GM18870 (cell line): Measurements from ENCODE around the gene ARHGAP40.

Source experiments
- ATAC-seq: cut with Tn5 transposase; IDR thresholded peaks from one replicate; pipeline ENCODE4 v1.9.1; 2021; ENCODE audit warnings: moderate library complexity; ENCODE audit not compliant: unreplicated experiment

ARHGAP40 gene

DNA sequence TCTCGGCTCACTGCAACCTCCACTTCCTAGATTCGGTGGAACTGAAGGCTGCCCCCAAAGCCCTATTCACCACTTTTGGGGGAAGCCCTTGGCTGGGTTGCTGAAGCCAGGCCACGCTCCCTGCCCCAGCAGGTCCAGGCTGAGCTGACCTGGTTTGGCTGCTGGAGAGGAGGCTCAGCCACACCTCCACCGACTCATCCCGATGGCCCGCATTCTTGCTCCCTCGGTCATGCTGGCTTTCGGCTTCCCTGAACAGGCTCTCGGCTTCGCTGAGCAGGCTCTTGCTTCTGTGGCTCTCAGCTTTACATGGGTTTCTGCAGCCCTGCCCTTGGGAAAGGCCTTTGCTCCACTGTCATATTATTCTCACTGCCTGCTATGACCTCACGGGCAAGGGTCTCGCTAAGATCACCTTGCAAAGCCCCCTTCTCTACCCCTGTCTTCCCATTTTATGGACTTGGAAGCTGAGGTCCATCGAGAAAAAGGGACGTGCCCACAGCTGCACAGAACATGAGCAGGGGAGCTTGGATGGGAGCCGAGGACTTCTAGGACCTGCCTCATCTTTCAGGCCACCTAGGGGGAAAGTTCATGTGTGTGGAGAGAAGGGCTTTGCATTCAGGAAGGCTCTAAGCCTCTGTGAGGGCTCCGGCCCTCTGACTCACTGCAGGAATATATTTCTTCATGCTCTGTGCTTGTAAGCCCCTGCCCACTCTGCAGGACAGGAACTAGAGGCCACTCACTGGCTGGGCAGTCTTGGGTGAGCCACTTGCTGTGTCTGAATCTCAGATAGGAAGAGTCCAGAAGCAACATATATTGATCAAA lies 15.6 kb downstream of the ARHGAP40 start:
- no peak for ATAC-seq

DNA sequence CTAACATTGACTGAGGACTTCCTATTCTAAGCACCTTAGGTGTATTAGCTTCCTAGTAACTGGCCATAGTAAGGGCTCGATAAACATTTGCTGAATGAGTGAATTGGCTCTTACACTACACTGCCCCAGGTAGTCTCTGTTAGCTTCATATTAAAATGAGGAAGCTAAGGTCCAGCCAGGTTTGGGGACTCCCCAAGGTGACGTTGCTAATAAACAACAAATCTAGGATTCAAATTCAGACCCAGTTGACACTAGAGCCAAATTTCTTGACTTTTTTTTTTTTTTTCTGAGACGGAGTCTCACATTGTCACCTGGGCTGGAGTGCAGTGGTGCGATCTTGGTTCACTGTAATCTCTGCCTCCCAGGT lies 16.2 kb downstream of the ARHGAP40 start:
- no peak for ATAC-seq

DNA sequence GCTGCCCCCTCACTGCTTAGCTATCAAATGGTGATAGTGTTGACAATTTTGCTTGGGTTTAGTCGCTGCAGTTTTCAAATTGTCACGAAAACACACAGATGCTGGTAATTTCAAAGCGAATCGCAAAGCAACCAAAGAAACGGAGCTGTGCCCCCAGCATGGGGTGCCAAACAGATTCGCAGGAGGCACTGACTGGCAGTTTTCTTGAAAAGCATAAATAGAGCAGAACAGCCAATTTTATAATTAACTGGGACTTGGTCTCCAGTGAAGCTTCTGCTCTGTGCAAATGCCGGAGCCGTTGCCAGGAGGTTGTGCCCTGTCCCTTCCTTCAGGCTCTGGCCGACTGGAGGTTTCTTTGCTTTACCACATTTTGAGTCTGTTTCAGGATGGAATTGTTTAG lies 18.8 kb downstream of the ARHGAP40 start:
- no peak for ATAC-seq

DNA sequence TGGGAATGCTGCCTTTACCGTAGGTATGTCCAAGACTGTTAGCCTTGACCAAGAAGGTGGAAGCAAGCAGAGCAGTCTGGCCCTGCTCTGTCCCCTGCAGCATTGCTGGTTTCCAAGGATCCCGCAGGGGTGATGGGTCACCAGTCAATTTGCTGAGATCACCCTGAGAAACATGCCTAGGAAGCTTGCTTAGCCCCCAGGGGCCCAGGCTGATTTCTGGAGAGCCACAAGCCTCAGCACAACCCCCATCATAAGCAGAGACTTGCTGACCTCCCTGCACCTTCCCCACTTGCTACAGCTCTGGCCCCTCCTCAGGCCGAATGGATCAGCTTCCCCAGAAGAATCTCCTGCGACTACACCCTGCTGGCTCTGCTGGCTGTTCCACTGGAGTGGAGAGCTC lies 21.5 kb downstream of the ARHGAP40 start:
- no peak for ATAC-seq

DNA sequence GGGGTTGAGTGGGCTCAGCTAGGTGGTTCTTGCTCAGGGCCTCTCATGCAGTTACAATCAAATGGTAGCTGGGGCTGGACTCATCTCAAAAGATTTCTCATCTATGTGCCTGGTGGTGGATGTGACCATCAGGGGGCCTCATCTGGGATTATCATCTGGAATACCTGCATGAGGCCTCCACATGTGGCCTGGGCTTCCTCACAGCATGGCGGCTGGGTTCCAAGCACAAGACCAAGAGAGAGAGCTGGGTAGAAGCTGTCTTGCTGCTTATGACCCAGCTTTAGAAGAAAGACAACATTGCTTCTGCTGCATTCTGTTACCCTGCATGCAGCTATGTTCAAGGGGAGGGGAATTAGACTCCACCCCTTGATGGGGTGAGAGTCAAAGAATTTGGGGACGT lies 22.5 kb downstream of the ARHGAP40 start:
- ATAC-seq = no peak

DNA sequence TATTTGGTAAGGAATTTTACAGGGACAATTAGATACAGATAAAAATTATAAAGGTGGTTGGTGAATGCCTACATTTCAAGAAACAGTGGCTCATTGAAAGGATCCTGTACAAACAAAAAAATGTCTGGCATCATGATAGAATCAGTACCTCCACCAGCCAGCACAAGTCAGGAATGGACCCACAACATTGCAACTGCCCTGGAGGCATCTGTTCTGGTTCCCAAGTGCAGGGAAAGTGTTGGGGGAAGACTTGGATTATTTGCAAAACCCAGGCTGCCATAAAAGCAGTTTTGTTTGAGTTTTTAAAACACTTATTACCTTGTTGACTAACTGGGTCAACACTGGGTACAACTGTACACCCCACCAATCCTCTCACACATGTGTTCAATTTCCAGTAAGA lies 24.3 kb downstream of the ARHGAP40 start:
- ATAC-seq = no peak

DNA sequence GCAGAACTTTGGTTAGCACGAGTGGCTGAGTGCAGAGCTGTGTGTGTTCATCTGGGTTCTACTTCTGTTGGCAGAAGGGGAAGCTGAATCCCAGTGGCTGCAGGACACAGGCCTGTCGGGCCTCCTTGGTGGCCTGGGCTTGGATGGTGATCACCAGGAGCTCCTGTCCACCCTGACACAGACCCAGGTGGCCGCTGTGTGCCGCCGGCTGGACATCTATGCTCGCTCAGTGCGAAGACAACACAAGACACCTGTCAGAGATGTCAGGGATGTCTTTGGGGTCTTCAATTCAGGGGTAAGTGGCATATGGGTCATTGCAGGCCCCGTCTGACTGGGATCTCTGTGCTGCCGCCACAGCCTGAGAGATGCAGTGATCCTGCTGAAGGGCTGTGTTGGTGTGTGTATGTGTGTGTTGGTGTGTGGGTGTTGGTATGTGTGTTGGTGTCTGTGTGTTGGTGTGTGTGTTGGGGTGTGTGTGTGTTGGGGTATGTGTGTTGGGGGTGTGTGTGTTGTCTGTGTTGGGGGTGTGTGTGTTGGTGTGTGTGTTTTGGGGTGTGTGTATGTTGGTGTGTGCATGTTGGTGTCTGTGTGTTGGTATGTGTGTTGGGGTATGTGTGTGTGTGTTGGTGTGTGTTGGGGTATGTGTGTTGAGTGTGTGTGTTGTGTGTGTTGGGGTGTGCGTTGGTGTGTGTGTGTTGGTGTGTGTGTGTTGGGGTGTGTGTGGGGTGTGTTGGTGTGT lies 25.5 kb downstream of the ARHGAP40 start:
- no peak for ATAC-seq

DNA sequence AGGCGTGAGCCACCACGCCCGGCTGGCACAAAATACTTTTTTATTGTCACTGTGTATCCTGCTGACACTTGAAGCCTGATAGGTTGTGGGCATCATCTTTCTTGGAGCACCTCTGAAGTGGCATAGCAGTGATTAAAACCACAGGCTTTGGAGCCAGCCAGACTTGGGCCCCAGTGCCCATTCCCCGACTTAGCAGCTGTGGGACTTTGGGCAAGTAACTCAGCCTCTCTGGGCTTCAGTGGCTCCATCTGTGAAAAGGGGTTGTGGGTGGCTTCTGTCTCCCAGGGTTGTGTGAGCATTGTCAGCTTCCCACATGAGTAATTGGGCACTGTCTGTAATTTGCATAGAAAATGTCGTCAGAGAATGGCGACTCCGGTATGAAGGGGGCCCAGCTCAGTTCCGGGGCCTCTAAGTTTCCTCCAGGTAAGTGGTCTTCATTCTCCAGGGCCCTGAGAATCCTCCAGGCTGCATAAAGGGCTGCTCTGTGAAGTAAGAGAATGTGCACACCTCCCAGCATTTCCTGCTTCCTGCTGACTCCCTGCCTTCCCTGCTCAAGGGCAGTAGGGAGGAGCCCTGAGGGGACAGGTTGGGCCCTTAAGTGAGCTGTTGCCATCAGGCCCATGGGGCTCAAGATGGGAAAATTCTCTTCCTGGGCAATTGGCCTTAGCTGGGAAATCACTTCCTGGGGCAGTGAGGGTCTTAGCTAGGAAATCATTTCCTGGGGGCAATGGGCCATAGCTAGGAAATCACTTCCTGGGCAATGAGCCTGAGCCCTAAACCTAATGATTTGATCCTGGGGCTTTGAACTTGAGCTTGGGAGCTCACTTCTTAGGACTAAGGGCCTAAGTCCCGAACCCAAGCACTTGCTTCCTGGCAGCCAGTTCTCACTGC lies 27.2 kb downstream of the ARHGAP40 start:
- ATAC-seq = no peak

DNA sequence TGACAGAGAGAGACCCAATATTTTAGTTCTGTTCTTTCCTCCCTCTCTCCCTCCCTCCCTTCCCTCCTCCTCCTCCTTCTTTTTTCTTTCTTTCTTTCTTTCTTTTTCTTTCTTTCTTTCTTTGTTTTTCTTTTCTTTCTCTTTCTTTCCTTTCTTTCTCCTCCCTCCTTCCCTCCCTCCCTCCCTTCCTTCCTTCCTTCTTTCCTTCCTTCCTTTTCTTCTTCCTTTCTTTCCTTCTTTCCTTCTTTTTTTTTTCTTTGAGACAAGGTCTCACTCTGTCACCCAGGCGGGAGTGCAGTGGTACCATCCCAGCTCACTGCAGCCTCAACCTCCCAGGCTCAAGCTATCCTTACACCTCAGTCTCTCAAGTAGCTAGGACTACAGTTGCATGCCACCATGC lies 28.4 kb downstream of the ARHGAP40 start:
- ATAC-seq = no peak

DNA sequence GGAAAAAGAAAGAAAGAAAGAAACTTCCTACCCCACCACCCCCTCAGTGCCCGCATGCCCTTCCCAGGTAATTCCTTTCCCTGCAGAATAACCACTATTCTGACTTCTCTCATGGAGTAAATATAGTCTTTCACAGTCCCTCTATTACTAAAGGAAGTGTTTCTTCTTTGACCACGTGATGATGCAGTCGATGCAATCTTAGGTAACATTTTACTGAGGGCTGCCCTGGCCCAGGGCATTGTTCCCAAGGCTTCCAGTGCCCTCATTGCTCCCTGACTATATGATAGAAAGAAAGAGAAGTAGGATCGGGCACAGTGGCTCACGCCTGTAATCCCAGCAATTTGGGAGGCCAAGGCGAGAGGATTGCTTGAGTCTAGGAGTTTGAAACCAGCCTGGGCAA lies 29.1 kb downstream of the ARHGAP40 start:
- ATAC-seq = no peak

DNA sequence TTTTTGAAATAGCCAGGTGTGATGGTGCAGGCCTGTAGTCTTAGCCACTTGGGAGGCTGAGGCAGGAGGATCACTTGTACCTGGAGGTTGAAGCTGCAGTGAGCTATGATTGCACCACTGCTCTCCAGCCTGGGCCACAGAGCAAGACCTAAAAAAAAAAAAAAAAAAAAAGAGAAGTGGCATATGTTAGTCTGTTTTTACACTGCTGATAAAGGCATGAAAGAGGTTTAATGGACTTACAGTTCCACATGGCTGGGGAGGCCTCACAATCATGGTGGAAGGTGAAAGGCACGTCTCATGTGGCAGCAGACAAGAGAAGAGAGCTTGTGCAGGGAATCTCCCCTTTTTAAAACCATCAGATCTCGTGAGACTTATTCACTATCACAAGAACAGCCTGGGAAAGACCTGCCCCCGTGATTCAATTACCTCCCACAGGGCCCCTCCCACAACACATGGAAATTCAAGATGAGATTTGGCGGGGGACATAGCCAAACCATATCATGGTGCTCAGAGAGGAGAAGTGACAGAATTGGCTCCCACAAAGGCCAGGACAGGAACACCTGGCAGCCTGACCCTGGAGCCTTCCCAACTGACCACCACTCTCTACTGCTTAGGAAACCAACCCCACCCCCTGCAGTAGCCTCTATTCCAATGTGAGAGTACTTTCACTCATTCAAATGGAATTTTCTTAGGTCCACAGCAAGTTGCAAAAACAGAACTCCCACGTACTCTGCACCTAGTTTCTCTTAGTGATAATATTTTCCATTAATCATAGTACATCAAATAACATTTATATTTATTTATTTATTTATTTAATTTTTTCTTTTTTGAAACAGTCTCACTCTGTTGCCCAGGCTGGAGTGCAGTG lies 29.8 kb downstream of the ARHGAP40 start:
- no peak for ATAC-seq

DNA sequence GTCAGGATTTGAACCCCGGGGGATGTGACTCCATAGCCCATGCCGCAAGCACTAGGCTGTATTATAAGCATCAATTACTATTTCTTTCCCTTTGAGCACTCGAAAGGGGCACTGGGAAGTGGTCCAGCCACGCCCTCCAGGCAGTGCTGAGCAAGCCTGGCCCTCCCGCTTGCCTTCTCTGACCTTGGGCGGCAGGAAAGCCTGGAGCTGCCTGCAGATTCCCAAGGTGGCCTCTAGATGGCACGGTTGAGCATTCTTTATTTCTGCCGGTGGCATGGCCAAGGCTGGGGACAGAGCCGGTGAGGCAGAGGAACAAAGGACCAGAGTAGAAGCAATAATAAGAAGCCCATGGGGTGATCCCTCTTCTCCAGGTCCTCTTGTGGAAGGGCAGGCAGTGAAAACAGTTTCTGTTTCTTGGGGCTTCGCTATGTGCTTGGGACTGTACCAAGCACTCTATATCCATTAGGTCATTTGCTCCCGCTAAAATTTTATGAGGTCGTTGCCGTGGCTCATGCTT lies 32.0 kb downstream of the ARHGAP40 start:
- no peak for ATAC-seq

DNA sequence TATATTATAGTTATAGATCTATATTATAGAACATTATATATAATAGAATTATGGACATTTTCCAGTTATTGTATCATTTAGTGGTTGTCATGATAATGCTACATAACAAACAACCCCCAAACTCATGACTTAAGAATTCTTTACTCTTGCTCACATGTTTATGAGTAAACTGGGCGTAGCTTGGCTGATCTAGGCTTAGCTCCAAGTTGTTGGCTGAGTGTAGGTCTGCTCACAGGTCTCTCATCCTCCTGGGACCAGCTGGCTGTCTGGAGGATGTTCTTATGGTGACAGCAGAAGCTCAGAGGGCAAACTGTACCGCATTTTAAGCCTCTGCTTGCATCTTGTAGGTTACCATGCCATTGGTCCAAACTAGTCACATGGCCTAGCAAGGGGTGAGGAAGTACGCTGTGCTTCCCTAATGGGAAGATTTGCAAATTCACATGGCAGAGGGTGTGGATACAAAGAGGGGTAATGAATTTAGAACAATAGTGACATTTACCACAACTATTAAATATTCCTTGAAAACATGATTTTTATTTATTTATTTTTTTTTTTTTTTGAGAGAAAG lies 34.2 kb downstream of the ARHGAP40 start:
- no peak for ATAC-seq

DNA sequence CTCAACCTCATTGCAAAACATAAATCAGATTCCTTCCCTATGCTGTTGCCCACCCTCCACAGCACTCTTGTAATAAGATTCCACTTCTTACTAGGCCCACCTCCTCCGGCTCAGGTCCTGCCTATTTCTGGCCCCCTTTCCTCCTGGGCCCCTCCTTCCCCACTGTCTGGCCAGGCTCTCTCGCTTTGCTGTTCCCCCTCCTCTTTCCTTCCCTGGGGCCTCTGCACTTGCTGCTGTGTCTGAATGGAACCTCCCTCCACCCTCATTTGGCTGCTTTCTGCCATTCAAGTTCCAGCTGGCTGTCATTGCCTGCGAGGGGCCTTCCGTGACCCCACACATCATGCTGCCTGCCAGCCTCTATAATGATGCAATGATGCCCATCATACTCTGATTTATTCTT lies 38.9 kb downstream of the ARHGAP40 start:
- no peak for ATAC-seq

DNA sequence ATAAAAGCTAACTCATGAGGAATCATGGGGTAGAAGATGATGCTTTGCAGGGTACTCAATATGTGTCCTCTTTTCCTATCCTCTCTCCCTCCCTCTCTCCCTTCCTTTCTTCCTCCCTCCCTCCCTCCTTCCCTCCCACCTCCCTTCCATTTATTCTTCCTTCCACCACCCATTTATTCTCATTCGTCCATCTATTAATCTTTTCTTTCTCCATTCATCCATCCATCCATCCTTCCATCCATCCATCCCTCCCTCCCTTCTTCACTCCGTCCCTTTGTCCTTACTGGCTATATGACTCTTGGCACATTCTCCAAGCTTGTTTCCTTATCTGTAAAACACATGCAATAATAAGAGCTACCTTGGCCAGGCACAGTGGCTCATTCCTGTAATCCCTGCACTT lies 40.9 kb downstream of the ARHGAP40 start:
- ATAC-seq = no peak

DNA sequence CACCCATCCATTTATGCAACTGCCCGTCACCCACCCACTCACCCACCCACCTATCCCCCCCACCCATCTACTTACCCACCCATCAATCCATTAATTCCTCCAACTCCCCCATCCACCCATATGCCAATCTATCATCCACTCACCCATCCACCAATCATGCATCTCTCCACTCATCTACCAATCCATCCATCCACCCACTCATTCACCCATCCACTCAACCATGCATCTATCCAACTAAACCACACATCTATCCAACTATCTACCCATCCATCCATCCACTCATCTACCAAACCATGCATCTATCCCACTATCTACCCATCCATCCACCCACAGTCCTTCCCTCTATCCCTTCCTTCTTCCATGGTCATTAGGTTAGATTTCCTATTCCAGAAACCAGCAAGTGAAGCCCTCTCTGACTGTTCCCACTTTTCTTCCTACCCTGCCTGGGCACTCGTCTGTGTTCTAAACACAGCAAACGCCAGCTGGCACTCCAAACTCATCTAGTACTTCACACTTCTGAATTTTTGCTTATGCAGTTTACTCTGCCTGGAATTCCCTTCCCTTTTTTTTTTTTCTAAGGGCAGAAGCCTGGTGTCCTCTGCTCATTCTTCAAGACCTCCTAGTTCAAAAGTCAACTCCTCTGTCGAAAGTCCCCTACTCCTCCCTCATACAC lies 43.1 kb downstream of the ARHGAP40 start:
- no peak for ATAC-seq

DNA sequence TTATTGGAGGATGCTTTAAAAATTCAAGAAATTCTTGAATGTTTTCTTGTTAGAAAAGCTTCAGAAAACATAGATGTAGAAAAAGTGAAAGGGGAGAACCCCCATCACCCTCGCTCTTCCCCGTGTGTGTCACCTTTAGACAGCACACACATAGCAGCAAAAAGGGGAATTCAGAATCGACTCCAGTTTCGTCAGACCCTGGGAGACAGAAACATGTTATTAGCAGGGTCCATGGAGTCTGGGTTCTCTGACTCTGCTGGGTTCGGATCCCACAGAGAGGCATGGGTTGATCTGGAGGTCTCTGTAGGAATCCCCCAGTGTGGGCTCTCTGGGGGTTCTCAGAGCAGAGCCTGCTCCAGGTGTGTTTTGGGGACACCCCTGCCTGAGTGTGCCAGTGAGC lies 43.7 kb downstream of the ARHGAP40 start:
- ATAC-seq = no peak

DNA sequence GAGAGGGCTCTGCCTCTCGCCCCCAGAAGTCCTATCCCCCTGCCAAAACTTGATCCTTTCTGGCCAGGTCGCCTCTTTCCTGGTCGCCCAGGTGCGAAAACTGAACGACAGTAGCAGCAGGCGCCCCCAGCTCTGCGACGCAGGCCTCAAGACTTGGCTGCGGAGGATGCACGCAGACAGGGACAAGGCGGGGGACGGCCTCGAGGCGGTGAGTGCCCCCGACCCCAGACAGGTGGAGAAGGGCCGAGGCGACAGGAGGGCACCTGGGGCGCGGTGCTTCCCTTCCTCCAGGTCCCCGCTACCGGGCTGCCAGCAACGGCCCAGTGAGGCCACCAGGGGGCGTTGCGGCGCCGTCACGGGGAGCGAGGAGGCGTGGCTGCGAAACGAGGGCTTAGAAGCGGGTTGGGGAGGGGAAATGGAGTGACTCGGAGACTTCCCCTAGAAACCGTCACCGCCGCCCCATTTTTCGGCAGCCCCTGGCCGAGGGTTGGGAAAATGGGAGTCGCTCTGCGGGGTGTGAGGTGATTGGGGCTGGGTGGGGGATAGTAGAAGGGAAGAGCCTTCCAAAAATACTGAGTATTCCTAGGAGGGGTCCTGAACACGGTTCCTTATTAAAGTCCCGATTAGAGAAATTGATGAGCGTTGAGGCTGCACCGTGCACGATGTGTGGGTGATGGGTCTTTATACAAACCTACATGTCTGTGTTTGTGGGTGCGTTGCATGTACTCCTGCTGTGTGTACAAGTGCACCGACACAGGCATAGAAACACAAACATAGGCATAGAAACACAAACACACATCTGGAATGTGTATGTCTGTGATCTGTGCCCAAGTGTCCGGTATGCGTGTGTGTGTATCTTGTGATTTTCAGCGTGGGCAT lies 44.6 kb downstream of the ARHGAP40 start:
- no peak for ATAC-seq
